Testis (tissue), 3 donors: Measurements from ENCODE around the gene TAAR5. TPM values are rescaled to one million over a fixed set of nuclear protein-coding genes. Genes with fewer than 3 reads are reported as not detected.

Source experiments
- DNase-seq: peaks from one replicate; pipeline ENCODE4 v3.0.0-alpha.2; 2019
- H3K27ac ChIP-seq, 2 donors: fragments of 200-600 bp; sonication (generic); one replicate each; pipeline ENCODE4 v1.5.1; 2019
- H3K27me3 ChIP-seq: fragments of 200-600 bp; sonication (generic); one replicate; pipeline ENCODE4 v1.5.1; 2019
- H3K36me3 ChIP-seq: fragments of 200-600 bp; sonication (generic); one replicate; pipeline ENCODE4 v1.5.1; 2017; ENCODE audit warnings: low read depth; ENCODE audit errors: missing control alignments
- H3K4me1 ChIP-seq: fragments of 200-600 bp; sonication (generic); one replicate; pipeline ENCODE4 v1.5.1; 2019
- H3K4me3 ChIP-seq, 2 donors: fragments of 200-600 bp; sonication (generic); one replicate each; pipeline ENCODE4 v1.5.1; 2017 to 2019
- H3K9me3 ChIP-seq: fragments of 200-600 bp; sonication (generic); one replicate; pipeline ENCODE4 v1.5.1; 2017
- POLR2A ChIP-seq: fragments of 450-650 bp; IDR thresholded peaks from one replicate; pipeline ENCODE4 v1.6.1; 2017; ENCODE audit warnings: antibody characterized with exemption, mild to moderate bottlenecking, moderate library complexity
- WGBS, 2 donors: methylation state at CpG; one replicate each; pipeline ENCODE4 v1.1.5; 2018; 5-methylcytosine and 5-hydroxymethylcytosine counted together
- intact Hi-C: fragments of 100-400 bp; cut with DNase I; formaldehyde crosslinking; loops from one replicate; pipeline ENCODE4 v1.15.1; 2023; ENCODE audit warnings: low total_unique reads
- polyA plus RNA-seq: library from polyadenylated mRNA; stranded (reverse); fragments of 350-450 nt; fragmentation: Illumina TruSeq; extraction: RNeasy Lipid Tissue Mini Kit (QIAGEN cat#74804); gene quantifications from one replicate; pipeline ENCODE4 v1.2.3, GENCODE V29; 2014; ENCODE audit warnings: low read depth, low replicate concordance; ENCODE audit not compliant: insufficient read depth
- total RNA-seq, 2 donors: library from RNA; depleted of rRNA; stranded (reverse); fragments of >200 nt; gene quantifications; one replicate each; pipeline ENCODE4 v1.2.3, GENCODE V29; 2016
- TF ChIP-seq, protein P1 (sequence below), 3 experiments: fragments of 450-650 bp in 2 of 3; fragments of 200-600 bp in 1 of 3; sonication (generic) in 1 of 3; IDR thresholded peaks; one replicate each; pipeline ENCODE4 v1.5.1; 2016 to 2019; ENCODE audit warnings: antibody characterized with exemption in 3 of 3, mild to moderate bottlenecking in 2 of 3, moderate library complexity in 1 of 3

The TAAR5 gene
- total and polyA plus RNA-seq, 3 donors from 2014 or later = not detected

DNA sequence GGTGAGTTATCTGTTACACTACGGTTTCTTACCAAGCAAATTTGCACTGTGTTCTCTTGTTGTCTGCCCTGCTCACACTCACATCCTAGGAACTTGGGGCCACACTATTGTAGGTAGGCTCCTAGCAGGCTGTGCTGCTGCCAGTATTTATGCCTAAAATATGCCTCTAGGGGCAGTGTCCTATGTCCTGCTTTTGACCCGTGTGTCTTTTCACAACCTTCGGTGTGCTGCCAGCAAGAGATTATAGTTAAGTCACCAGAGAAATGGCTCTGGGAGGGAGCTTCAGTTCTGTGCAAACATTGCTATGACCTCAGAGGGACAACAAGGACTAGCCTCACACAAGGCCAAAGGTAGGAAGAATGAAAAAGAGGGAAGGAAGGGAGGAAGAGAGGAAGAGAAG, 8.9 kb upstream of the TAAR5 start:
- 45 to 64% methylated on average over 3 of the region's 3 CpGs for WGBS, 2 donors
- H3K4me1 ChIP-seq = no peaks in the 10 kb centered on the region
- intact Hi-C loops = no loop called here

DNA sequence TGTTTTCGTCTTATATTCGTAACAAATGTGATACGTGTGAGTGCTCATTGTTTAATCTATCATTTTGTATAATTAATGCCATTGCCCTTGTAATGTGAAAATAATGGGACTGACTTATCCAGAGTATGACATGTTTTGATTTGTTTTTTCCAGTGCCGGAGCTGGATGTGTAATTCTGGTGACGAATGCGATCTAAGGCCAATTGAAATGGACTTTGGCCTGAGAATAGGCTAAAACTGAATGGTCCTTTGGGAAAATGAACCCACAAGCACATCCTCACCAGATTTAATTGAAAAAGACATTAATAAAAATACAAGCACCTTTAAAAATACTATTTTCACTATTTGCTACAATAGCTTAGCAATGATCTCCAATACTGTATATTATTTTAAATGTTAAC, 6.7 kb upstream of the TAAR5 start:
- no peaks in the 10 kb centered on the region for H3K9me3 ChIP-seq
- no peaks in the 10 kb centered on the region for H3K36me3 ChIP-seq
- TF ChIP-seq POLR2A = no peak
- TF ChIP-seq, protein P1, sequence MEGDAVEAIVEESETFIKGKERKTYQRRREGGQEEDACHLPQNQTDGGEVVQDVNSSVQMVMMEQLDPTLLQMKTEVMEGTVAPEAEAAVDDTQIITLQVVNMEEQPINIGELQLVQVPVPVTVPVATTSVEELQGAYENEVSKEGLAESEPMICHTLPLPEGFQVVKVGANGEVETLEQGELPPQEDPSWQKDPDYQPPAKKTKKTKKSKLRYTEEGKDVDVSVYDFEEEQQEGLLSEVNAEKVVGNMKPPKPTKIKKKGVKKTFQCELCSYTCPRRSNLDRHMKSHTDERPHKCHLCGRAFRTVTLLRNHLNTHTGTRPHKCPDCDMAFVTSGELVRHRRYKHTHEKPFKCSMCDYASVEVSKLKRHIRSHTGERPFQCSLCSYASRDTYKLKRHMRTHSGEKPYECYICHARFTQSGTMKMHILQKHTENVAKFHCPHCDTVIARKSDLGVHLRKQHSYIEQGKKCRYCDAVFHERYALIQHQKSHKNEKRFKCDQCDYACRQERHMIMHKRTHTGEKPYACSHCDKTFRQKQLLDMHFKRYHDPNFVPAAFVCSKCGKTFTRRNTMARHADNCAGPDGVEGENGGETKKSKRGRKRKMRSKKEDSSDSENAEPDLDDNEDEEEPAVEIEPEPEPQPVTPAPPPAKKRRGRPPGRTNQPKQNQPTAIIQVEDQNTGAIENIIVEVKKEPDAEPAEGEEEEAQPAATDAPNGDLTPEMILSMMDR (IDR thresholded peaks at IDR 0.05) = no peak
- no peak for DNase-seq
- intact Hi-C loops = no loop called here
- H3K4me1 ChIP-seq = no peaks in the 10 kb centered on the region
- H3K4me3 ChIP-seq = no peak overlapping the region
- H3K27ac ChIP-seq = no peak overlapping the region
- H3K27me3 ChIP-seq = no peaks in the 10 kb centered on the region
- WGBS, 2 donors = 76 to 77% methylated on average over 6 of the region's 6 CpGs

More for the DNA sequence above, 8.9 kb upstream of the TAAR5 start:
- H3K4me3 ChIP-seq = no peak overlapping the region
- DNase-seq = no peak
- no peaks in the 10 kb centered on the region for H3K9me3 ChIP-seq
- no peak overlapping the region for H3K27ac ChIP-seq
- H3K36me3 ChIP-seq = no peaks in the 10 kb centered on the region
- H3K27me3 ChIP-seq = no peaks in the 10 kb centered on the region
- TF ChIP-seq, protein P1 (IDR thresholded peaks at IDR 0.05) = peak in 1 of 3 experiments; percentile 7
- TF ChIP-seq POLR2A = no peak

DNA sequence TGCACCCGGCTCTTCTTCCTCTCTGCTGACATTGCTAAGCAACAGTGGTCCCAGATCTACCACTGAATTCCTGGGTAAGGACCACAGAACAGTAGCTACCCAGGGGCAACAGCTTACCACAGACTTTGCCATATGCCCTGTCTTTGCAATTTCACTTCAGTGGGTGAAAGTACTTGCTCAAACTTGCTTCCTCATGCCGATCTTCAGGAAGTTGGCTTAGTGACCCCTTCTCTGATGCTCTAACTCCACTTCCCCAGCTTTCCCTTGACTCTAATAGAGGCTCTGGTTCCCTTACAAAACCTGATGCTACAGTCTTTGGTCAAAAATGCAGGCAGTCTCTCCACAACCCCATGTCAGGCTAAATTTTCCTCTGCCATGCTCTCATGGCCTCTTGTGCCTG, 3.3 kb upstream of the TAAR5 start:
- H3K9me3 ChIP-seq = no peaks in the 10 kb centered on the region
- no peaks in the 10 kb centered on the region for H3K36me3 ChIP-seq
- intact Hi-C loops = no loop called here
- WGBS, 2 donors = 77 to 87% methylated on average over 2 of the region's 2 CpGs
- H3K4me1 ChIP-seq = no peaks in the 10 kb centered on the region
- DNase-seq = no peak
- H3K27me3 ChIP-seq = no peaks in the 10 kb centered on the region
- no peak overlapping the region for H3K27ac ChIP-seq
- no peak for TF ChIP-seq POLR2A
- TF ChIP-seq, protein P1 (IDR thresholded peaks at IDR 0.05) = no peak
- no peak overlapping the region for H3K4me3 ChIP-seq

DNA sequence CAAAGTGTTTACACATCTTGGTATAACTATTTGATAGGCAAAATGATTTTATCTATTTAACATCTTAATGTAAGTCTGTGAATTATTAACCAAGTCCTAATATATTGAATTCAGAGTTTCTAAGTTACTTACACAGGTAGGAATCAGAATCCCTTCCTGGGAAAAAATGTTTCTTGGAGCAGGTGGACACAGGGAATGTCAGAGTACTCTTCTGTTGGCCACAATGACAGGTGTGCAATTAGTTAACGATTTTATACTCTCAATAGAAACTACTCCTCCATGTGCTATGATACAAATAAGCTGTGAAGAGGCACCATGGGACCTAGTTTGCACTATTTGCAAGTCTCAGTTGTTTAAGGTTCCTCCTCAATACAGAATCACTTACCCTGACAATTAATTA, 821 bp upstream of the TAAR5 start:
- no peaks in the 10 kb centered on the region for H3K4me1 ChIP-seq
- no peaks in the 10 kb centered on the region for H3K9me3 ChIP-seq
- no peaks in the 10 kb centered on the region for H3K27me3 ChIP-seq
- DNase-seq = no peak
- H3K36me3 ChIP-seq = no peaks in the 10 kb centered on the region
- no peak overlapping the region for H3K27ac ChIP-seq
- intact Hi-C loops = no loop called here
- no peak overlapping the region for H3K4me3 ChIP-seq
- 84 to 88% methylated on average over 1 of the region's 1 CpG for WGBS, 2 donors
- no peak for TF ChIP-seq POLR2A
- TF ChIP-seq, protein P1 (IDR thresholded peaks at IDR 0.05) = no peak

DNA sequence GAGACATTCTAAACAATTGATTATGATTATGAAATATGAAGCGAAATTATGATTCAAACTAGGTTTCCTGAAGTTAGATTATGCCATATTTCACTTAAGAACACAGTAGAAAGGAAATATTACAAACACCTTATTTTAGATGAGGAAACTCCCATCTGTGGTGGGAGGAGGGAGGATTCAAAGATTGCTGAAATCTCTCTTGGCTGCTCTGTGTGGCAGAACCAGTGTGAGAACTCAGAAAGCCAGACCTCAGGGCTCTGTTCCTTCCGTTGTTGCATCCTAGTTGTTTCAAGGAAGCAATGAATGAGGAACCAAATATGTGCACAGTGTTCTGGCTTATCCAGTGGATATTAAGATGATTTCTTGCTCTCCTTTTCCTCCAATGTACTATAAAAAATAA, 2.1 kb downstream of the TAAR5 start:
- intact Hi-C loops = no loop called here
- Histone ChIP-seq H3K27me3 (no peaks in the 10 kb centered on the region), H3K4me3 (no peak overlapping the region), H3K4me1 (no peaks in the 10 kb centered on the region), H3K9me3 (no peaks in the 10 kb centered on the region), H3K36me3 (no peaks in the 10 kb centered on the region), H3K27ac (no peak overlapping the region)
- no peak for TF ChIP-seq POLR2A
- TF ChIP-seq, protein P1 (IDR thresholded peaks at IDR 0.05) = no peak
- no peak for DNase-seq
- WGBS, 2 donors = 68 to 81% methylated on average over 2 of the region's 2 CpGs
